Activated B cell treated with CpG ODN at 0.5 μM for 24 hours (primary cell): ENCODE results near the gene DDX24. TPM values are rescaled to one million over a fixed set of nuclear protein-coding genes. Genes with fewer than 3 reads are reported as not detected.

ENCODE experiments used
- ATAC-seq: fragments of 200-7000 bp; cut with Tn5 transposase; one replicate; pipeline ENCODE4 v1.10.0; 2021; ENCODE audit warnings: low read depth, mild to moderate bottlenecking, moderate library complexity
- CTCF ChIA-PET: fragments of 350-600 bp; sonication (Branson Sonifier 250); formaldehyde crosslinking; loops from one replicate; lab custom pipeline; 2021; ENCODE audit warnings: antibody characterized with exemption; lab: Charles Lee
- POLR2A ChIA-PET: fragments of 350-600 bp; sonication (Branson Sonifier 250); formaldehyde crosslinking; loops from one replicate; lab custom pipeline; 2021; ENCODE audit warnings: antibody characterized with exemption; lab: Charles Lee
- DNase-seq: peaks from one replicate; pipeline ENCODE4 v3.0.0; 2022
- H3K27ac Mint-ChIP-seq: one replicate; pipeline ENCODE4 v1.8.0; 2020; ENCODE audit warnings: mixed read lengths
- H3K27me3 Mint-ChIP-seq: one replicate; pipeline ENCODE4 v1.8.0; 2021; ENCODE audit warnings: mixed read lengths
- H3K36me3 Mint-ChIP-seq: one replicate; pipeline ENCODE4 v1.8.0; 2021; ENCODE audit warnings: low read depth, mixed read lengths
- H3K4me1 Mint-ChIP-seq: one replicate; pipeline ENCODE4 v1.8.0; 2021; ENCODE audit warnings: mixed read lengths
- H3K4me3 Mint-ChIP-seq: one replicate; pipeline ENCODE4 v1.8.0; 2020; ENCODE audit warnings: mild to moderate bottlenecking, mixed read lengths
- H3K9me3 Mint-ChIP-seq: one replicate; pipeline ENCODE4 v1.8.0; 2020; ENCODE audit warnings: mixed read lengths
- CTCF ChIP-seq: fragments of 200-600 bp; IDR thresholded peaks from one replicate; pipeline ENCODE4 v1.8.0; 2022; ENCODE audit warnings: antibody characterized with exemption, mild to moderate bottlenecking
- intact Hi-C: fragments of 100-400 bp; cut with micrococcal nuclease; formaldehyde crosslinking; loops from one replicate; pipeline ENCODE4 v1.15.1; 2024
- total RNA-seq: library from RNA; stranded (reverse); gene quantifications from 2 replicates; pipeline ENCODE4 v1.2.3, GENCODE V29; 2022

The DDX24 gene
- total RNA-seq, 1 donor from 2014 or later = 169 TPM

GRCh38 chr14:94127330-94127729 lies 46.3 kb upstream of the DDX24 start:
- ChIA-PET CTCF (interaction anchor here (2.7 kb wide), 1 partner anchor 10 kb away, joined by 12 read pairs; no protein-coding TSS in a partner anchor), POLR2A (interaction anchor here (2.0 kb wide), 1 partner anchor 46 kb away, joined by 5 read pairs; the partner anchor contains the start of genes DDX24 and IFI27L1)
- Mint-ChIP-seq H3K4me1 (peaks cover 19% of the 10 kb centered on the region), H3K4me3 (no peak overlapping the region), H3K27me3 (peaks cover 3% of the 10 kb centered on the region), H3K36me3 (peaks cover 13% of the 10 kb centered on the region), H3K9me3 (no peaks in the 10 kb centered on the region), H3K27ac (no peak overlapping the region)
- DNase-seq (no peak), ATAC-seq (no peak)
- intact Hi-C loops = no loop called here
- no peak for TF ChIP-seq CTCF

DNA sequence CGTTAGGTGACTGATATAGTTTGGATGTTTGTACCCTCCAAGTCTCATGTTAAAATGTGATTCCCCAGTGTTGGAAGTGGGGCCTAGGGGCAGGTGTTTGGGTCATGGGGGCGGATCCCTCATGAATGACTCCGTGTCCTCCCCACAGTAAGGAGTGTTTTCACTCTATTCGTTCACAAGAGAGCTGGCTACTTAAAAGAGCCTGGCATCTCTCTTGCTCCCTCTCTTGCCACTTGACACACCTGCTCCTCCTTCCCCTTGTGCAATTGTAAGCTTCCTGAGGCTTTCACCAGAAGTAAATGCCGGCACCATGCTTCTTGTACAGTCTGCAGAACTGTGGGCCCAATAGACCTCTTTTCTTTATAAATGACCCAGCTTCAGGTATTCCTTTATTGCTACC lies 45.8 kb upstream of the DDX24 start:
- Mint-ChIP-seq H3K36me3 (peaks cover 13% of the 10 kb centered on the region), H3K4me3 (no peak overlapping the region), H3K27ac (no peak overlapping the region), H3K27me3 (peaks cover under 1% of the 10 kb centered on the region), H3K4me1 (peaks cover 17% of the 10 kb centered on the region), H3K9me3 (no peaks in the 10 kb centered on the region)
- ChIA-PET POLR2A (no interaction called here), CTCF (interaction anchor here (2.7 kb wide), 1 partner anchor 11 kb away, joined by 12 read pairs; no protein-coding TSS in a partner anchor)
- ATAC-seq (no peak), DNase-seq (no peak)
- intact Hi-C loops = no loop called here
- TF ChIP-seq CTCF = no peak

DNA sequence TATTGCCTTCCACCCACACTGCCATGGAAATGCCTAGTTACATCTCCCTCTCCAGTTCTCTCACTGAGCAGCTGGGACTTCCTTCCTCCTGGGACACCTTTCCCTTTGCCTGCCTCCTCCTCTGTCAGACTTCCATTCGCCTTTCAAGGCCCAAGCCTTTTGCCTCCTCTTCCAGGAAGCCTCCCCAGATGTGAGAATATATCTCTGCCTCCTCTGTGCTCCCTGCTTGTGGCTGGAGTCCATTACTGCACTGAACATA lies 45.3 kb upstream of the DDX24 start:
- peaks cover 3% of the 10 kb centered on the region for H3K27me3 Mint-ChIP-seq
- ChIA-PET POLR2A (no interaction called here), CTCF (interaction anchor here (2.7 kb wide), 1 partner anchor 11 kb away, joined by 12 read pairs; no protein-coding TSS in a partner anchor)
- H3K36me3 Mint-ChIP-seq = peaks cover 13% of the 10 kb centered on the region
- no peak overlapping the region for H3K4me3 Mint-ChIP-seq
- H3K4me1 Mint-ChIP-seq = peaks cover 17% of the 10 kb centered on the region
- no peak for DNase-seq
- no peak overlapping the region for H3K27ac Mint-ChIP-seq
- intact Hi-C loops = no loop called here
- peaks cover 4% of the 10 kb centered on the region for H3K9me3 Mint-ChIP-seq
- no peak for TF ChIP-seq CTCF
- ATAC-seq = no peak

DNA sequence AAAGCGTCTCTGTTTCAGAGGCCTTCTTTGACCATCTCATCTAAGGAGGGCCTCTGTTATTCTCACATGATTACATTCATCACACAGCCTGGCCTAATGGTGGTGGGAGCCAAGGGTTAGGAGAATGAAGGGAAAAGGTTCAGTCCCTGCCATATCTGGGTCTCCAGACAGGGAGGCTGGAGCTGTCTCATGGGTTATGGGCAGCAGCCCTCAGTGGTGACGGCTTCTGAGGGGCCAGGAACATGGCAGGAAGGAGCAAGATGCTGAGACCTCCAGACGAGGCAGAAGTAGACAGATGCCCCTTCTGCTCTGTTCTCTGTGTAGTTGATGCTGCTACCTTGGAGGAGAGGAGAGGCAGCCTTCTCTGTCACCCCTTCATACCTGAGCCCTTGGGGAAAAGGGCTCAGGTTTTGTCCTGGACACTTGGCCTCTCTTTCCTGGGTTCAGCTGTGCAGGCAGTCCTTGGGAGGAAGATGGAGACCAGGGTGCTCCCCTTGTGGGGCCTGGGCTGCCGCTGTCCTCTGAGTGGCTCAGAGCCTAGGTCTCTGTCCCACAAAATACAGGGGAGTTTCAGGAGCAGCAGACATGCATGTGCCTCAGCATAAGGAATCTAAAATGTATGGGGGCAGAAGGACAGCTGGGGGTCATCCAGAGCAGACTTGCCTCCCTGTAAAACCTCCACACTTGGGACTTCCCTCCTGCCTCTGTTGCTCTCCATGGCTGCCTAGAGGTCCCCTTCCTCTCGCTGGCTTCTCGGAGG lies 44.8 kb upstream of the DDX24 start:
- DNase-seq (no peak), ATAC-seq (no peak)
- Mint-ChIP-seq H3K4me3 (no peak overlapping the region), H3K4me1 (peaks cover 17% of the 10 kb centered on the region), H3K27me3 (peaks cover 4% of the 10 kb centered on the region), H3K9me3 (peaks cover 7% of the 10 kb centered on the region), H3K36me3 (peaks cover 13% of the 10 kb centered on the region), H3K27ac (no peak overlapping the region)
- intact Hi-C loops = no loop called here
- POLR2A ChIA-PET = interaction anchor here (0.6 kb wide), 1 partner anchor 92 kb away, joined by 3 read pairs; no protein-coding TSS in a partner anchor
- CTCF ChIA-PET = no interaction called here
- no peak for TF ChIP-seq CTCF

DNA sequence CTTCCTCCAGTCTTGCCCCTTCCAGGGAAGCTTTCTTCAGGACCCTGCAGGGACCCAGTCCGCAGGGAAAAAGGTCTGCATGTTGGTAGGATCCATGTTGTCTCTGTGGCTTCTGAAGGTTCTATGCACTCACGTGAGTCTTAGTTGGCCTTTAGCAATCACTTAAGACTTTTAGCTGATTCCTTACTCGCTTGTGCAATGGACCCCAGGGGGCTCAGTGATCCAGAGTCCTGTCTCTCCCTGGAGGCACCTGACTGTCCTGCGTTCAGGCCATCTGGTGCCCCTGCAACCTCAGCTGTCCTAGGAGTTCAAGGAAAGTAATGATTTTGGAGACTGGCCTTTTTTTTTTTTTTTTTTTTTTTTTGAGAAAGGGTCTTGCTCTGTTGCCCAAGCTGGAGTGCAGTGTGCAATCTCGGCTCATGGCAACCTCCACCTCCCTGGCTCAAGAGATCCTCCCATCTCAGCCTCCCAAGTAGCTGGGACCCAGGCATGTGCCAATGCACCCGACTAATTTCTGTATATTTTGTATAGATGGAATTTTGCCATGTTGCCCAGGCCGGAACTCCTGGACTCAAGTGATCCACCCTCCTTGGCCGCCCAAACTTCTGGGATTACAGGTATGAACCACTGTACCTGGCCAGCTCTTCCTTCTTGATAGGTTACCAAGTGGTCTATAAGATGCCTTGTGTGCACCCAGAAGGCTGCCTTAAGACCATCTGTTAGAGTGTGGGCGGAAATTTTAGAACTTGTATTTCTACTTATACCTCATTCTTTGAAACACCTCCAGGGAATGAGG lies 43.8 kb upstream of the DDX24 start:
- CTCF ChIA-PET = interaction anchor here (0.9 kb wide), 1 partner anchor 12 kb away, joined by 5 read pairs; no protein-coding TSS in a partner anchor
- intact Hi-C loops = no loop called here
- ATAC-seq (no peak), DNase-seq (no peak)
- Mint-ChIP-seq H3K9me3 (peaks cover 8% of the 10 kb centered on the region), H3K27me3 (peaks cover 8% of the 10 kb centered on the region), H3K36me3 (peaks cover 13% of the 10 kb centered on the region), H3K27ac (no peak overlapping the region), H3K4me1 (peaks cover 11% of the 10 kb centered on the region), H3K4me3 (no peak overlapping the region)
- TF ChIP-seq CTCF = no peak
- POLR2A ChIA-PET = interaction anchor here (0.6 kb wide), 1 partner anchor 91 kb away, joined by 3 read pairs; no protein-coding TSS in a partner anchor
